ENCODE measurements around the gene DRAM2. TPM values are rescaled to one million over a fixed set of nuclear protein-coding genes. Genes with fewer than 3 reads are reported as not detected.

Gene DRAM2
- total RNA-seq, 1 experiment from 2014 or later: 34.4 TPM

- Histone ChIP-seq H3K23me2 (ENCODE audit: insufficient read length, low read depth, low read length, poor library complexity, severe bottlenecking) (no peaks in the 10 kb centered on the region), H2BK12ac (ENCODE audit: insufficient read length, low read depth, low read length) (no peak overlapping the region), H3K9me3 (ENCODE audit: control insufficient read depth, low read depth, low read length) (no peaks in the 10 kb centered on the region), H3K9ac (ENCODE audit: extremely low read depth, insufficient read length, low read length) (no peak overlapping the region), H2BK20ac (ENCODE audit: low read depth, low read length, poor library complexity, severe bottlenecking) (no peak overlapping the region), H2BK120ac (ENCODE audit: low read depth, low read length, poor library complexity, severe bottlenecking) (no peak overlapping the region), H3K56ac (ENCODE audit: insufficient read length, low read depth, low read length) (no peak overlapping the region), H3K23ac (ENCODE audit: insufficient read length, low read depth, low read length) (no peak overlapping the region), H4K5ac (ENCODE audit: insufficient read length, low read depth, low read length) (no peak overlapping the region), H4K91ac (ENCODE audit: insufficient read length, low read depth, low read length) (no peak overlapping the region), H3K4ac (ENCODE audit: low read depth, low read length) (no peak overlapping the region), H2AK5ac (ENCODE audit: insufficient read length, low read length) (no peak overlapping the region), H3K79me2 (ENCODE audit: insufficient read depth, low read length) (no peaks in the 10 kb centered on the region), H4K20me1 (ENCODE audit: control insufficient read depth, insufficient read depth, insufficient read length) (no peaks in the 10 kb centered on the region), H3K4me1 (ENCODE audit: insufficient read depth, low read length) (no peaks in the 10 kb centered on the region), H2BK15ac (ENCODE audit: low read depth, low read length) (no peak overlapping the region), H3K27ac (ENCODE audit: insufficient read length, low read depth, low read length) (no peak overlapping the region), H2AFZ (ENCODE audit: low read length) (no peak overlapping the region), H3K4me2 (ENCODE audit: insufficient read depth, insufficient read length, low read length) (no peak overlapping the region), H2BK5ac (ENCODE audit: insufficient read length, low read length) (no peak overlapping the region), H3T11ph (ENCODE audit: low read length) (no peak overlapping the region), H4K8ac (replicated peaks; ENCODE audit: insufficient read length, low read depth, low read length) (no peak overlapping the region), H3K27me3 (ENCODE audit: insufficient read depth, low read length) (no peaks in the 10 kb centered on the region), H3K14ac (ENCODE audit: insufficient read depth, low read length) (no peak overlapping the region), H3K79me1 (ENCODE audit: insufficient read depth, low read depth, low read length, poor library complexity, severe bottlenecking) (no peaks in the 10 kb centered on the region), H3K18ac (ENCODE audit: insufficient read length, low read depth, low read length) (no peak overlapping the region)
- DNase-seq: no peak
- Mint-ChIP-seq H3K9me3 (no peaks in the 10 kb centered on the region), H3K4me1 (no peaks in the 10 kb centered on the region), H3K4me3 (no peak overlapping the region), H3K27me3 (ENCODE audit: low read depth) (no peaks in the 10 kb centered on the region), H3K27ac (peak overlapping the region in 1 of 3 experiments; percentile 5; a peak in 1 of 7 replicates), H3K36me3 (ENCODE audit: insufficient read depth in 1 of 3, low read depth in 3 of 3) (peaks cover 11 to 31% (median 18%) of the 10 kb centered on the region in 3 experiments)
- no CpG with 5 or more reads among the region's 2 CpGs for WGBS (ENCODE audit: extremely low coverage, insufficient read length, low lambda C conversion rate)
- TF ChIP-seq CTCF (conservative IDR thresholded peaks at IDR 0.05): no peak
Measured at GRCh38 chr1:111164151-111164550, 24.3 kb upstream of the DRAM2 start.

Measured in H9 (cell line).